Upper lobe of right lung (tissue), 1 donor: ENCODE measurements around the gene GPN2. TPM values are rescaled to one million over a fixed set of nuclear protein-coding genes. Genes with fewer than 3 reads are reported as not detected.
A peak's percentile ranks its signal among the peaks of the same experiment; 100 is the strongest.
"Not testable (repeated sequence)": the region's sequence is repeated elsewhere in the genome, so short reads cannot be mapped to it uniquely, and the experiment has no call there.

Experiments
- ATAC-seq: fragments of 200-7000 bp; cut with Tn5 transposase; one replicate; pipeline ENCODE4 v1.9.1; 2020; ENCODE audit warnings: mild to moderate bottlenecking, moderate library complexity
- DNase-seq: peaks from one replicate; pipeline ENCODE4 v3.0.0-alpha.2; 2020
- H3K27ac ChIP-seq: fragments of 200-600 bp; one replicate; pipeline ENCODE4 v1.8.0; 2022
- H3K27me3 ChIP-seq: fragments of 200-600 bp; one replicate; pipeline ENCODE4 v1.8.0; 2022; ENCODE audit warnings: mild to moderate bottlenecking
- H3K36me3 ChIP-seq: fragments of 200-600 bp; one replicate; pipeline ENCODE4 v1.8.0; 2022
- H3K4me1 ChIP-seq: fragments of 200-600 bp; one replicate; pipeline ENCODE4 v1.8.0; 2022
- H3K4me3 ChIP-seq: fragments of 200-600 bp; one replicate; pipeline ENCODE4 v1.8.0; 2022; ENCODE audit warnings: mild to moderate bottlenecking
- H3K9me3 ChIP-seq: fragments of 200-600 bp; one replicate; pipeline ENCODE4 v1.8.0; 2022
- intact Hi-C: fragments of 100-400 bp; cut with DNase I; formaldehyde crosslinking; loops from one replicate; pipeline ENCODE4 v1.11.0; 2022
- total RNA-seq: library from RNA; stranded (reverse); fragmentation: NEBNext Ultra II Directional; extraction: Animal tissue kit (Norgen Biotek cat#: 25700); gene quantifications from one replicate; pipeline ENCODE4 v1.2.1, GENCODE V29; 2021
- TF ChIP-seq, protein P1 (sequence below): fragments of 200-600 bp; IDR thresholded peaks from one replicate; pipeline ENCODE4 v1.8.0; 2022; ENCODE audit warnings: antibody characterized with exemption
- donor health status: DM: no; HTN: yes; CAD: no; lungs with severe emphysema.

The GPN2 gene
- total RNA-seq, 1 donor from 2014 or later: 24.6 TPM

DNA sequence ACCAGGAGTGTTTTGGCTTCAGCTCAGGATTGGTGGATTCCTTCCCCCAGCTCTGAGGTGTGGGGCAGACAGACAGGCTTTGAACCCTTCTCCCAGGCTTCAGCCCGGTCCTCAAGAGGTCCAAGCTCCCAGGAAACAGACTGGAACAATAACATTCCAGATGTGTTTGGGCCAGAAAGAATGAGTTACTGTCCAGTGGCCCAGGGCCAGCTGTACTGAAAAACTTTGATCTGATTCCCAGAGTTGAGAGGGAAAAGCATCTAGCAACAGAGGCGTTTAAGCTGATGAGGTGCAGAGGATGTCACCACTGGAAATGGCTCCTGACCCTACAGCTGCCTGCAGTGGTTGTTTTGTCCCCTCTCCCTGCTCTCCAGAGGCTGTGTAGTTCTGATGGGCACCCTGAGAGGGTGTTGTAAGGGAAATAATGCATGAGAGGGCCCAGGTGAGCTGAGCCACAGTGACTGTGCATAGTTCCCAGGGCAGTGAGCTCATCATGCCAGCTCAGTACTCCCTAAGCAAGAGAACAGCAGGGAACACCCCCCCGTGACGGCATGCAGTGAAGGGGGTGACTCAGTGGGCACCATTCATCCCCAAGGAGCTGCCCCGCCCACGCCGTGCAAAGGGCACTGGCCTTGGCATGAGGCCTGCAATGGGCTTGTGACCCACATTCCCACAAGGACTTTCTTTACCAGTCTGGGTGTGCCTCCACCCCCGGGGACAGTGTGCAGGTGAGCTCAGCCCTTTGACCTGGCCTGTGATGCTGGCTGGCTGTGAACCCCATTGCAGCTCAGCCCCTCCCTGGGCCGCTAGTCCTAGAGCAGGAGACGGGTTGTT, 40.9 kb downstream of the GPN2 start:
- intact Hi-C loops: no loop called here
- H3K9me3 ChIP-seq: no peaks in the 10 kb centered on the region
- no peak overlapping the region for H3K4me3 ChIP-seq
- no peaks in the 10 kb centered on the region for H3K27me3 ChIP-seq
- ATAC-seq (peak; percentile 82), DNase-seq (peak; percentile 86)
- peak overlapping the region; percentile 42 for H3K27ac ChIP-seq
- peaks cover 73% of the 10 kb centered on the region for H3K36me3 ChIP-seq
- peaks cover 9% of the 10 kb centered on the region for H3K4me1 ChIP-seq
- TF ChIP-seq, protein P1, sequence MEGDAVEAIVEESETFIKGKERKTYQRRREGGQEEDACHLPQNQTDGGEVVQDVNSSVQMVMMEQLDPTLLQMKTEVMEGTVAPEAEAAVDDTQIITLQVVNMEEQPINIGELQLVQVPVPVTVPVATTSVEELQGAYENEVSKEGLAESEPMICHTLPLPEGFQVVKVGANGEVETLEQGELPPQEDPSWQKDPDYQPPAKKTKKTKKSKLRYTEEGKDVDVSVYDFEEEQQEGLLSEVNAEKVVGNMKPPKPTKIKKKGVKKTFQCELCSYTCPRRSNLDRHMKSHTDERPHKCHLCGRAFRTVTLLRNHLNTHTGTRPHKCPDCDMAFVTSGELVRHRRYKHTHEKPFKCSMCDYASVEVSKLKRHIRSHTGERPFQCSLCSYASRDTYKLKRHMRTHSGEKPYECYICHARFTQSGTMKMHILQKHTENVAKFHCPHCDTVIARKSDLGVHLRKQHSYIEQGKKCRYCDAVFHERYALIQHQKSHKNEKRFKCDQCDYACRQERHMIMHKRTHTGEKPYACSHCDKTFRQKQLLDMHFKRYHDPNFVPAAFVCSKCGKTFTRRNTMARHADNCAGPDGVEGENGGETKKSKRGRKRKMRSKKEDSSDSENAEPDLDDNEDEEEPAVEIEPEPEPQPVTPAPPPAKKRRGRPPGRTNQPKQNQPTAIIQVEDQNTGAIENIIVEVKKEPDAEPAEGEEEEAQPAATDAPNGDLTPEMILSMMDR: no peak

DNA sequence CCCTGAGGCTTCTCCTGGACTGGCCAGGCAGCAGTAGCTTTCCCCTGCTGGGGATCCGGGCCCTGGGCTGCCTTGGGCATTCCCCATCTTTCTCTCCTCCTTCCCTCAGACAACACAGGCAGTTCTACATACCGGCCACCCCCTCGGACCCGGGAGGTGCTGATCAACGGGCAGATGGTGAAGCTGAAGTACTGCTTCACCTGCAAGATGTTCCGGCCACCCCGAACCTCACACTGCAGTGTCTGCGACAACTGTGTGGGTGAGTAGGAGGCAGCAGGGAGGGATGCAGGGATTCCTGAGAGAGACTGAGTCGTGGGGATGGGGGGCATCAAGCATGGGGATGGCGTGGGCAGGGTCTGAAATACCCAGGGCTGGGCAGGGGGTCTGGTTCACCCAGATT, 41.6 kb downstream of the GPN2 start:
- ATAC-seq (no peak), DNase-seq (no peak)
- intact Hi-C loops: no loop called here
- H3K4me1 ChIP-seq: peaks cover 9% of the 10 kb centered on the region
- H3K27ac ChIP-seq: peak overlapping the region; percentile 42
- no peaks in the 10 kb centered on the region for H3K27me3 ChIP-seq
- no peak overlapping the region for H3K4me3 ChIP-seq
- H3K36me3 ChIP-seq: peaks cover 76% of the 10 kb centered on the region
- TF ChIP-seq, protein P1: no peak
- no peaks in the 10 kb centered on the region for H3K9me3 ChIP-seq

DNA sequence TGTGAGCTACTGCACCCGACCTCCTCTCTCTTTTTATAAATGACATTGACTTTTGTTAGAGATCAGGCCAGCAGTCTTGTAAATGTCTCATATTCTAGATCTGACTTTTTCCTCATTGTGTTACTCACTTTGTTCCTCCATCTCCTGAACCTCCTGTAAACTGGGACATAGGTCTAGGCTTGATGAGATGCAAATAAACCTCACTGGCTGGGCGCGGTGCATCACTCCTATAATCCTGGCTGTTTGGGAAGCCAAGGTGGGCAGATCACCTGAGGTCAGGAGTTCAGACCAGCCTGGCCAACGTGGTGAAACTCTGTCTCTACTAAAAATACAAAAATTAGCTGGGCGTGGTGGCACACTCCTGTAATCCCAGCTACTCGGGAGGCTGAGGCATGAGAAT, 42.3 kb downstream of the GPN2 start:
- not testable (repeated sequence) for H3K27ac ChIP-seq
- H3K36me3 ChIP-seq: peaks cover 77% of the 10 kb centered on the region

DNA sequence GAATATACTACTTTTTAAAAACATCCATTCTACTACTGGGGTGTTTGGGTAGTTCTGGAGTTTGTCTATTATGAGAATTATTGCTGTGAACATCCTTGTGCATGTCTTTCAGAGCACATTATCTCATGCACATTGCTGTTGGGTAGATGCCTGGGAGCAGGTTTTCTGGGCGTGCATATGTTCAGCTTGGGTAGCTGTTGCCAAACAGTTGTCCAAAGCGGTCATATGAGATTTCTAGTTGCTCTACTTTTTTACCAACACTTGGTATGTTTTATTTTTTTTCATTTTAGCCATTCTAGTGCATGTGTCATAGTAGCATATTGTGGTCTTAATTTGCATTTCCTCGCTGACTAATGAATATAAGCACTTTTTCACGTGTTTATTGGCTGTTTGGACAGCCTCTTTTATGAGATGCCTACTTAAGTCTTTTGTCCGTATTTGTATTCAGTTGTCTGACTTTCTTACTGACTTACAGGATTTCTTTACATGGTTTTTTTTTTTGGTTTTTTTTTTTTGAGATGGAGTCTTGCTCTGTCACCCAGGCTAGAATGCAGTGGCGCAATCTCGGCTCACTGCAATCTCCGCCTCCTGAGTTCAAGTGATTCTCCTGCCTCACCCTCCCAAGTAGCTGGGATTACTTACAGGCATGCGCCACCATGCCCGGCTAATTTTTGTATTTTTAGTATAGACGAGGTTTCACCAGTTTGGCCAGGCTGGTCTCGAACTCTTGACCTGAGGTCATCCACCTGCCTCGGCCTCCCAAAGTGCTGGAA, 45.5 kb downstream of the GPN2 start:
- Histone ChIP-seq H3K27ac (no peak overlapping the region), H3K9me3 (no peaks in the 10 kb centered on the region), H3K4me3 (no peak overlapping the region), H3K4me1 (peaks cover 9% of the 10 kb centered on the region), H3K36me3 (peaks cover 60% of the 10 kb centered on the region), H3K27me3 (no peaks in the 10 kb centered on the region)
- TF ChIP-seq, protein P1: no peak
- intact Hi-C loops: no loop called here
- ATAC-seq: no peak
- DNase-seq: no peak

More for the DNA sequence above, 42.3 kb downstream of the GPN2 start:
- H3K4me1 ChIP-seq, DNase-seq, intact Hi-C loops, H3K4me3 ChIP-seq, H3K9me3 ChIP-seq, H3K27me3 ChIP-seq, ATAC-seq: not testable (repeated sequence)

DNA sequence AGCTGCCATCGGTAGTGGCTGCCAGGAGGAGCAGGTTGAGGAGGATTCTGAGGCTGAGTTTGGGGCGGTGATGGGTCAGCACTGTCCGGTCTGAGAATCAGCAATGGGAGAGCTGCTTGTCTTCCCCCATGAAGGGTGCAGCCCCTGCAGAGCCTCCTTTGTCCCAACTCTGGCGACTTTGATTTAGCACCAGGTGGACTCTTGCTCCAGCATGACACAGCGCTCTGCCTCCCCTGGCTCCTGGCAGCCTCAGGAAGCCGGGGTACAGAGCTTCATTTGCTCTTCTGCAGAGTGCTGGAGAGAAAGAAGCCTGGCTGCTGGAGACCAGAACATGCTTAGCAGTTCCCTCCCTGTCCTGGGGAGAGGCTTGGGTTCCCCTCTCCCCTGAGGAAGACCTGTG, 50.3 kb downstream of the GPN2 start:
- peaks cover 55% of the 10 kb centered on the region for H3K36me3 ChIP-seq
- DNase-seq: no peak

More for the DNA sequence above, 50.3 kb downstream of the GPN2 start:
- H3K27me3 ChIP-seq: no peaks in the 10 kb centered on the region
- H3K4me3 ChIP-seq: no peak overlapping the region
- intact Hi-C loops: no loop called here
- H3K4me1 ChIP-seq: no peaks in the 10 kb centered on the region
- no peak for ATAC-seq
- TF ChIP-seq, protein P1: no peak
- H3K27ac ChIP-seq: no peak overlapping the region
- no peaks in the 10 kb centered on the region for H3K9me3 ChIP-seq
